HG03565 (cell line): ENCODE measurements around the gene SPPL2B.
"Not testable (repeated sequence)": the region's sequence is repeated elsewhere in the genome, so short reads cannot be mapped to it uniquely, and the experiment has no call there.

Source experiments
- ATAC-seq: cut with Tn5 transposase; IDR thresholded peaks from one replicate; pipeline ENCODE4 v1.9.1; 2021; ENCODE audit warnings: mild to moderate bottlenecking, moderate library complexity; ENCODE audit not compliant: unreplicated experiment

SPPL2B gene

DNA sequence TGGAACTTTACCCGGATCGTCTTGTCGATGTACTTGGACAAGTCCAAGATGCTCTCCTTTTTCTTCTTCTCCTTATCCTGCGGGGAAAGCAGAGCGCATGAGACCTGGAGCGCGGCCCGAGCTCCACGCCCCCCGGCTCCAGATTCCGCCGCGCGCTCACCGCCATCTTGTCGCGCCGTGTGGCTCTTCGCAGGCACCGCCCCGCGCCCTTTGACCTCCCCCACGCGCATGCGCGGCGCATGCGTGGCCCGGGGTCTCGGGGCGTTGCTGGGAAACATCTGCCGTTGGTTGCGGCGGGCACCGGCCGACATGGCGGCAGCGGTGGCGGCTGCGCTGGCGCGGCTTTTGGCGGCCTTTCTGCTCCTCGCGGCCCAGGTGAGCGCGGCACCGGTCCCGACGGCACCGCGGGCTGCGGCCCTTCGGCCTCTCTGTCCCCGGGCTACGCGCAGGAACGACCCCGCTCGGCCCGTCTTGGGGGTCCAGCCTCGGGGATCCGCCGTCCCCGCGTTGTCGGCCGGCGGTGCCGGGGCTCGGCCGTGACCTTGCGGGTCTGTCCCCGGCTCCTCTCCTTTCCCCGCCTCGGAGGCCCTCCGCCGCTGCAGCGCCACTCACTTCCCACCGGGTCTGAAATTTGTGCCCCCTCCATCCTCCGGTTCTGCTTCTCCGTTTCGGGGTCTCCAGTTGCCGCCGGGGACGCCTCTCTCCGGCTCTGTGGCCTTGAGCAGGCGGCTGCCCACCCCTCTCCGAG is at the start of gene SPPL2B, which contains the start of gene LSM7:
TSS of gene SPPL2B (plus strand) at position 284 of the 748 bp plus-strand sequence. CDS start at position 310, 26 bp downstream.
TSS of gene LSM7 (minus strand) at position 186 of the 748 bp plus-strand sequence. CDS start at position 166, 20 bp downstream.
- ATAC-seq = peak; percentile 64

DNA sequence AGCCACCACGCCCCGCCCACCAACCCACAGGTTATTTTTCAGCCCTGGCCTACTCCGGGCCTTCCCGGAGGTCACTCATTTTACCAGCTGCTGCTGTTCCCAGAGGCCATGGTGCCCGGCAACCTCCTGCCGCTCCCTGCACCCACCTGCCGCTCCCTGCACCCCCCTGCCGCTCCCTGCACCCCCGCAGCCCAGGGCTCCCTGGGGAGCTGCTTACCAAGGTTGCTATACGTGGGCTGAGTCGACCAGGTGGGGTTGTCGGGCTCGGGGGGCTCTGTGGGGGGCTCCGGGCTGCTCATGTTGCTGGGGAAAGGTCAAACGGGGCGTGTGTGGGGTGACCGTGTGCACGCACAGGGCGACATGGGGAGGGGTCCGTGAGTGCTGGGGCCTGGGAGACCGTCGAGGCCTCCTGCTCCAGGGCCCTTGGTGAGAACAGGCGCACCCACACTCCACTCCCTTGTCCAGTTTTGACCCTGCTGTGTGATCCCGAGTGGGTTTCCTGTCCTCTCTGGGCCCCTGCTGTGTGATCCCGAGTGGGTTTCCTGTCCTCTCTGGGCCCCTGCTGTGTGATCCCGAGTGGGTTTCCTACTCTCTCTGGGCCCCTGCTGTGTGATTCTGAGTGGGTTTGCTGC is 47.7 kb upstream of the SPPL2B start:
- no peak for ATAC-seq

DNA sequence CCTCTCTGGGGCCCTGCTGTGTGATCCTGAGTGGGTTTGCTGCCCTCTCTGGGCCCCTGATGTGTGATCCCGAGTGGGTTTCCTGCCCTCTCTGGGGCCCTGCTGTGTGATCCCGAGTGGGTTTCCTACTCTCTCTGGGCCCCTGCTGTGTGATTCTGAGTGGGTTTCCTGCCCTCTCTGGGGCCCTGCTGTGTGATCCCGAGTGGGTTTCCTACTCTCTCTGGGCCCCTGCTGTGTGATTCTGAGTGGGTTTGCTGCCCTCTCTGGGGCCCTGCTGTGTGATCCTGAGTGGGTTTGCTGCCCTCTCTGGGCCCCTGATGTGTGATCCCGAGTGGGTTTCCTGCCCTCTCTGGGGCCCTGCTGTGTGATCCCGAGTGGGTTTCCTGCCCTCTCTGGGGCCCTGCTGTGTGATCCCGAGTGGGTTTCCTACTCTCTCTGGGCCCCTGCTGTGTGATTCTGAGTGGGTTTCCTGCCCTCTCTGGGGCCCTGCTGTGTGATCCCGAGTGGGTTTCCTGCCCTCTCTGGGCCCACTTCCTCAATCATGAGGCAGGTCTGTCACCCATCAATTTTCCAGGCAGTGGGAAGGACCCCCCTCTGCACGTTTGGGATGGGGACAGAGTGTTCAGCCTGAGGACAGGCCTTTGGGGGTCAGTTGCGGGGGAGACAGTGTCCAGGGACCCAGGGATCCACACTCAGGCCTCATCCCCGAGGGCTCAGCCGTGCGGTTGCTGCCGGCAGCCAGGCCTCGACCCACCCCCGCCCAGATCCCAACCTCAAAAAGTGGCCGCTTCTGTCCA is 47.0 kb upstream of the SPPL2B start:
- ATAC-seq = not testable (repeated sequence)

GRCh38 chr19:2282062-2282861 is 46.2 kb upstream of the SPPL2B start, which contains the start of gene PEAK3:
PEAK3 (minus strand) TSS chr19:2282175; CDS start chr19:2280931, 1,244 bp downstream.
- ATAC-seq = no peak

DNA sequence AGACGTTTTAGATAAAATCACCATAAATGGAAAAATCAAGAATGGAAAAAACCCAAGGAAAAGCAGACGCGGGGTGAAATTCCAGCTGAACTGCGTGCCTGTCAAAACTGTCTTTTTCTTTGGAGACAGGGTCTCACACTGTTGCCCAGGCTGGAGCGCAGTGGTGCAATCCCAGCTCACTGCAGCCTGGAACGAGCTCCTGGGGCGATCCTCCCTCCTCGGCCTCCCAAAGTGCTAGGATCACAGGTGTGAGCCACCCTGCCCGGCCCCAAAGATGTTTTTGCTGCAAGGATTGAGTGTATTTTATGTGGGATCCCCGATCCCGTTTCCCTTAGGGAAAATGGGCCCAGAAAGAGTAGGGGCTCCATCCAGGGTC is 45.6 kb upstream of the SPPL2B start:
- no peak for ATAC-seq

- no peak for ATAC-seq
Measured at GRCh38 chr19:2283835-2284507, 44.5 kb upstream of the SPPL2B start.

DNA sequence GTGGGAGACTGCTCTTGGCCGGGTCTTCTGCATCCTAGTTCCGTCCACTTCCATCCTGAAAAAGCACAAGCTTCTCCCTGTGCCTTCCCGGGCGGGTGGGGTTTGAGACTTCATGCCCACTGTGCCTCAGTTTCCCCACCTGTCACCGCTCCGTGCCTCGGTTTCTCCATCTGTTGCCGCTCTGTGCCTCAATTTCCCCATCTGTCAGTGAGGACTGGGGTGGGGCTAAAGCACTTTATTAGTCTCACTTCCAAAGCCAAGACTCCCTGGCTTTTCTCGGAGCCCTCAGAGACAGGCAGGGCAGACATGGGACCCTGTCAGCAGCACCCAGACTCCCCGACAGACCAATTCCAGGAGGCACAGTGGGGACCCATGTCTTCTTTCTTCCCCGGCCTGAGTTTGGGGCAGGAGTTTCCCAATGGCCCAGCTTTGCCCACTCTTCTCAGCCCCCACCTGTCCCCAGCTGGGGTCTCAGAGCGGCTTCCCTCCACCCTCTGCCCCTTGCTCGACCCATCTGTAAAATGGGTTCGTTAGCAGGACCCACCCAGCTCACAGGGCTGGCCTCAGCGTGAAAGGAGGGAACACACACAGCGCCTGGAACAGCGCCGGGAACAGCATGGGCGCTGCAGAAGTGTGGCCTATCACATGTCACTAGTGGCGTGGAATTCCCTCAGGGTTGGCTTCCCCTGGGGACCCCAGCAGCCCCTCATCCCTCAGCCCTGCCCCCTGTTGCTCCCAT is 41.9 kb upstream of the SPPL2B start:
- ATAC-seq = no peak

DNA sequence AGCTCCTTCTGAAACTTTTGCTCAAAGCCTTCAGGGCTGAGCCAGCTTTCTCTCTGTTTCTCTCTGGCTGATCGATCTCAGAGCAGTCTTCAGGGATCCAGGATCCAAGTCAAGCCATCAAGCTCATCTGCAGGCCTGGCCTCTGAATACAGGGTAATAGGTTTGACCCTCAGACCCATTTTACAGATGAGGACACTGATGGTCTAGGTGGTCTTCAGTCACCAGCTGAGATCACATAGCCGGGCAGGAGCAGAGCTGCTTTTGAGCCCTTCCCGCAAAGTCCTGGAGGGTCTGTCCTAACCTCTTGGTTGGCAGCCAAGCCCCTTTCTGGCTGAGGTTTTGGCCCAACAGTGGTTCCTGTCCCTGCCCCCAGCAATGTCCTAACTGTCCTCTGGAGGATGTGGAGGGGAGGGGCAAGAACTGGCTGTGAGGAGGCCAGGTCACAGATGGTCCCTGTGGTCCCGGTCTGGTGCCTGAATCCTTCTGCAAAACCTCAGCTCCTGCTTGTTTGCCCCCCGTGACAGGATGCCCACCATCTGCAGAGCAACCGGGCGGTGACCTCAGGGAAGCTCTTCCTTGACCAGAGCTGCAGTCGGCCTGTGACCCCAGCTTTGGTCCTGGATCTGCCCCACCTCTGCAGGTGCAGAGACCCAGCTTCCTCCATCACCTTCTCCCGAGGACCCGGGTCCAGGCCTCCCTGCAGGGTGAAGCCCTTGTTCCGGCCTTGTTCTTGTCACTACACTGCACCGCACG is 40.7 kb upstream of the SPPL2B start:
- no peak for ATAC-seq

DNA sequence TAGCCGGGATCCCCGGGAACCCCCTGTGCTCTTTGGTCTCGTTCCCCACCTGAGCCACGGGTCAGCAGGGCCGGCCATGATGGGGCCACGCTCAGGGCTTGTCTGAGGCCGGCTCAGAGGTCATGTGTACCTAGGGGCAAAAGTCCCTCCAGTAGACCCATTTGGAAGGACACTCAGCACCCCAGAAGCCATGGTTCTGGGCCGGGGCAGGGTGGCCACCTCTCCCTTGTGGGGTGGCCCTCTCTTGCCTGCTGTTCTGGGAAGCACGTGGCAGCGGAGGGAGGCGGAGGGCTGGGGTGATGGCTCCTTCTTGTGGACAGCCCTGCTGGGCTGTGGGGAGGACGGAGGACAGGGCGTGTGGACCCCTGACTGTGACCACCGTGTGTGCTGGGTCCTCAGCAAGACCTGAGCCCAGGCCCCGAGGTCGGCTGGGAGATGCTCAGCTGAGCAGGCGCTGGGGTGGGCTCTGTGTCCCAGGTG is 40.1 kb upstream of the SPPL2B start:
- no peak for ATAC-seq

DNA sequence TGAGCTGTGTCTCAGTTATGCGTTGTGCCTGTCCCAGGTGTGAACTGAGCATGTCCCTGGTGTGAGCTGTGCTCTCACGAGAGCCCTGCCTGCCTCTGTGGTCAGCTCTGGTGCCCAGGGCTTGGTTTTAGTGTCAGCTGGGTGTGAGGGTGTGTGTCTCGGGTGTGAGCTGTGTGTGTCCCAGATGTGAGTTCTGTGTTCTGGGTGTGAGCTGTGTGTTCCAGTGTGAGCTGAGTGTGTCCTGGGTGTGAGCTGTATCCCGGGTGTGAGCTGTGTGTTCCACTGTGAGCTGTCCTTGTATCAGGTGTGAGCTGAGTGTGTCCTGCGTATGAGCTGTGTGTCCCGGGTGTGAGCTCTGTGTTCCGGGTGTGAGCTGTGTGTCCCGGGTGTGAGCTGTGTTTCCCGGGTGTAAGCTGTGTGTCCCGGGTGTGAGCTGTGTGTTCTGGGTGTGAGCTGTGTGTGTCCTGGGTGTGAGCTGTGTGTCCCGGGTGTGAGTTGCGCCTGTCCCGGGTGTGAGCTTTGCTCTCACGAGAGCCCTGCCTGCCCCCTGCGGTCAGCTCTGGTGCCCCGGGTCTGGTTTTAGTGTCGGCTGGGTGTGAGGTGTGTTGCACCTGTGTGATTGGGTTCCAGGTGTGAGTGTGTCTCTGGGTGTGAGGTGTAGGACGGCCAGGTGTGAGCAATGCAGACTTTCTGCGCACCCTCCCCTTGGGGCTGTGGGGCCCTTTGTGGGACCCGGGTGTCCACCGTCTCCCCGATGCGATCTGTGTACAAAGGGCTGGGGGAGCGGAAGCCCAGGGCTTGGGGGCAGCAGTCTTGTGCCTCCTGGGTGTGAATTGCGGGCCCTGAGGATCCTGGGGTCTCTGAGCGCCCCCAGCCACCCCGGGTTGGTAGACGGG is 39.4 kb upstream of the SPPL2B start:
- ATAC-seq = no peak

DNA sequence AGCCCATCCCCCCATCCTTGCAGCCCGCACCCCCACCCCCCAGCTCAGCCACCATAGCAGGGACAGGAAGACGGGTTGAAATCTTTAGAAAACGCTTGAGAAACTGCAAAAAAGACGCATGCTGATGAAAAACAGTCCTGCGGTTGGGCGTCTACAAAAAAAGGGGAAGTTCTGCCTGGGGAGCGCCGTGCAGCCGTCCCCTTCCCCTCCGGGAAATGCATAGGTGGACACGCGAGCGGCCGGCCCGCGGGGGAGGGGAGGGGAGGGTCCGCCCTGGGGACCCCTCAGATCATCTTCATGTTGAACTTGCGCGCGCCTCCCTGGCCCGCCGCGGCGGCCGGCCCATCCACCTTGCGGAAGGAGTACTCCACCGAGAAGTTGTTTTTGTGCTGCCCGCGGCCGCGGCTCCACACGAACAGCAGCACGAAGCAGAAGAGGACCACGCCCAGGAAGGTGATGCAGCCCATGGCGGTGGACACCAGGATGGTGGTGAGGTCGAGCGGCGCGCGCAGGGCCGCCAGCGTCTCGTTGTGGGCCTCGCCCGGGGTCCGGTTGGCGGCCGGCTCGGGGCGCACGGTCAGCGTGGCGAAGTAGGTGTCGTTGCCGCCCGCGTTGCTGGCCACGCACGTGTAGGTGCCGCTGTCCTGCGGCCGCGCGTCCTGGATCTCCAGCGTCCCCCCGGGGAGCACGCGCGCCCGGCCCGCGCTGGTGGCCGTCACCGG is 38.6 kb upstream of the SPPL2B start:
- no peak for ATAC-seq

GRCh38 chr19:2290441-2291184 is 37.9 kb upstream of the SPPL2B start:
- no peak for ATAC-seq

DNA sequence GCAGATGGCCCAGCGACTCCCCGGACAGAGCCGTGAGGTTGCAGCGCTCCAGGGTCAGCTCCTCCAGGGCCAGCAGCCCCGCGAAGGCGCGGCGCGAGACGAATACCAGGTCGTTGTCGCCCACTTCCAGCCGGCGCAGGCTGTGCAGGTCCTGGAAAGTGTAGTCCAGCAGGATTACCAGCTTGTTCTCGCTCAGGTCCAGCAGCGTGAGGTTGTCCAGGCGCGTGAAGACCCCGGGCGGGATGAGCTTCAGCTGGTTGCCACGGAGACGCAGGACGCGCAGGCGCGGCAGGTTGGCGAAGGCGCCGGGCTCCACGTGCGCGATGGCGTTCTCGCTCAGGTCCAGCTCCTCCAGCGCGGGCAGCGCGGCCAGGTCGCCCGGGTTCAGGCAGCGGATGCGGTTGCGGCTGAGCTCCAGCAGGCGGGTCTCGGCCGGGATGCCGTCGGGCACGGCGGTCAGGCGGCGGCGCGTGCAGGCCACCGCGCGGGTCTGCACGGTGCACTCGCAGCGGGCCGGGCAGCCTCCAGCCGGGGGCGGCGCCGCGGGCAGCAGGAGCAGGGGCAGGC is 37.2 kb upstream of the SPPL2B start:
- ATAC-seq = no peak

- ATAC-seq = no peak
Measured at GRCh38 chr19:2294687-2295335, 33.7 kb upstream of the SPPL2B start.

- ATAC-seq = no peak
Measured at GRCh38 chr19:2296141-2296540, 32.3 kb upstream of the SPPL2B start.
